ENCODE data around the gene CTDP1. TPM values are rescaled to one million over a fixed set of nuclear protein-coding genes. Genes with fewer than 3 reads are reported as not detected.

Gene CTDP1
- total and polyA plus RNA-seq, 9 of the 15 experiments (the other 6 are each of a cell fraction or from before 2014, with no cell fraction given) = 0.07 to 19.2 (median 4.0) TPM

DNA sequence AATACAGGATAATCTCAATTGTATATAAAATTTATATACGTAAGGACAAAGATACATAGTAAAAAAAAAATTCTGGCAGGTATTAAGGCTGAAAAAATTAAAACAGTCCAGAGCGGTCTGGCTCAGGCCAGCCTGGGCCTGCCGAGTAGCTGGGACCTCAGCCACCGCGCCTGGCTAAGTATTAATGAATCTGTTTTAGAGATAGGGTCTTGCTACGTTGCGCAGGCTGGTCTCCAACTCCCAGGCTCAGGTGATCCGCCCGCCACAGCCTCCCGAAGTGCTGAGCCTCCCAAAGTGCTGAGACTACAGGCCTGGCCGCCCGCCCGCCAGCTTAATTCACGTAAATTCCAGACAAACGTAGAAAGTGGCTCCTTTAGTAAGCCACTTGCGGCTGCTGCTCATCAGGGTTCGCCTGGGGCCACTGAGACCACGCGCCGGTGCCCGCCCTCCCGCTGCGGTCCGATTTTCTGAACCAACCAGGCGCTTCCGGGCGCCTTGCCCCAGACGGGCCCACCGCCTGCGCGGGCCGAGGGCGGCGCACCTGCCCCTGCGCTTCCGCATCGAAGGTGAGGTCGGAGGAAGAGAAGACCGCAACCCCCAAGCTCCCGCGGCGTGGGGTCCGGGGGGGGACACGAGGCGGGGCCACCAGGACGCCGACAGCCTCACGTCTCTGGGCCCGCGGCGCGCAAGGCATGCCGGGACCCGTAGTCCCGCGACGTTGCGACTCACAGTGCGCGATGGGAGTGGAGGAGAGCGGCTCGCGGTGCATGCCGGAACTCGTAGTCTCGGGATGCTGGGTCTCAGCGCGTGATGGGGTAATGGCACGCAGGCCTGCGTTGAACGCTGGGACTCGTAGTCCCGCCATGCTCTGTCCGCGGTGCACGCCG, 695 bp upstream of the CTDP1 start (continued):
- TF ChIP-seq CBX8 (IDR thresholded peaks at IDR 0.05; ENCODE audit: borderline replicate concordance, extremely low read depth, low read depth, low read length, poor library complexity, severe bottlenecking) = no peak
- TF ChIP-seq ZNF316 (IDR thresholded peaks at IDR 0.05) = no peak
- peak; percentile 68; the same call in 1 of the 2 replicates for TF ChIP-seq CTBP1 (IDR thresholded peaks at IDR 0.05; ENCODE audit: borderline replicate concordance)
- TF ChIP-seq ZNF589 (CRISPR knock-in tag; IDR thresholded peaks at IDR 0.05; ENCODE audit: low read depth) = no peak
- TF ChIP-seq, protein P1, sequence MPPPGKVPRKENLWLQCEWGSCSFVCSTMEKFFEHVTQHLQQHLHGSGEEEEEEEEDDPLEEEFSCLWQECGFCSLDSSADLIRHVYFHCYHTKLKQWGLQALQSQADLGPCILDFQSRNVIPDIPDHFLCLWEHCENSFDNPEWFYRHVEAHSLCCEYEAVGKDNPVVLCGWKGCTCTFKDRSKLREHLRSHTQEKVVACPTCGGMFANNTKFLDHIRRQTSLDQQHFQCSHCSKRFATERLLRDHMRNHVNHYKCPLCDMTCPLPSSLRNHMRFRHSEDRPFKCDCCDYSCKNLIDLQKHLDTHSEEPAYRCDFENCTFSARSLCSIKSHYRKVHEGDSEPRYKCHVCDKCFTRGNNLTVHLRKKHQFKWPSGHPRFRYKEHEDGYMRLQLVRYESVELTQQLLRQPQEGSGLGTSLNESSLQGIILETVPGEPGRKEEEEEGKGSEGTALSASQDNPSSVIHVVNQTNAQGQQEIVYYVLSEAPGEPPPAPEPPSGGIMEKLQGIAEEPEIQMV (tag; conservative IDR thresholded peaks at IDR 0.05; ENCODE audit: low read depth) = no peak
- peak; percentile 73 for TF ChIP-seq FUS (optimal IDR thresholded peaks at IDR 0.05; ENCODE audit: low read depth, low read length)
- TF ChIP-seq, protein P2, sequence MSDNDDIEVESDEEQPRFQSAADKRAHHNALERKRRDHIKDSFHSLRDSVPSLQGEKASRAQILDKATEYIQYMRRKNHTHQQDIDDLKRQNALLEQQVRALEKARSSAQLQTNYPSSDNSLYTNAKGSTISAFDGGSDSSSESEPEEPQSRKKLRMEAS (CRISPR knock-in tag; IDR thresholded peaks at IDR 0.05) = peak; percentile 99
- peak; percentile 59; the same call in 1 of the 2 replicates for TF ChIP-seq SAFB (IDR thresholded peaks at IDR 0.05; ENCODE audit: borderline replicate concordance, low read depth, low read length)
- TF ChIP-seq CREM (IDR thresholded peaks at IDR 0.05; ENCODE audit: low read depth) = no peak
- TF ChIP-seq HLTF (IDR thresholded peaks at IDR 0.05) = no peak
- TF ChIP-seq BHLHE40 (IDR thresholded peaks at IDR 0.05; ENCODE audit: low read length) = peak; percentile 61
- TF ChIP-seq, protein P3, sequence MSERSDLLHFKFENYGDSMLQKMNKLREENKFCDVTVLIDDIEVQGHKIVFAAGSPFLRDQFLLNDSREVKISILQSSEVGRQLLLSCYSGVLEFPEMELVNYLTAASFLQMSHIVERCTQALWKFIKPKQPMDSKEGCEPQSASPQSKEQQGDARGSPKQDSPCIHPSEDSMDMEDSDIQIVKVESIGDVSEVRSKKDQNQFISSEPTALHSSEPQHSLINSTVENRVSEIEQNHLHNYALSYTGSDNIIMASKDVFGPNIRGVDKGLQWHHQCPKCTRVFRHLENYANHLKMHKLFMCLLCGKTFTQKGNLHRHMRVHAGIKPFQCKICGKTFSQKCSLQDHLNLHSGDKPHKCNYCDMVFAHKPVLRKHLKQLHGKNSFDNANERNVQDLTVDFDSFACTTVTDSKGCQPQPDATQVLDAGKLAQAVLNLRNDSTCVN (CRISPR knock-in tag; IDR thresholded peaks at IDR 0.05) = no peak
- no peak for TF ChIP-seq ATF1 (CRISPR knock-in tag; IDR thresholded peaks at IDR 0.05)
- TF ChIP-seq ATF1 (tag; IDR thresholded peaks at IDR 0.05) = no peak
- no peak for TF ChIP-seq ARID2 (IDR thresholded peaks at IDR 0.05)
- TF ChIP-seq, protein P4, sequence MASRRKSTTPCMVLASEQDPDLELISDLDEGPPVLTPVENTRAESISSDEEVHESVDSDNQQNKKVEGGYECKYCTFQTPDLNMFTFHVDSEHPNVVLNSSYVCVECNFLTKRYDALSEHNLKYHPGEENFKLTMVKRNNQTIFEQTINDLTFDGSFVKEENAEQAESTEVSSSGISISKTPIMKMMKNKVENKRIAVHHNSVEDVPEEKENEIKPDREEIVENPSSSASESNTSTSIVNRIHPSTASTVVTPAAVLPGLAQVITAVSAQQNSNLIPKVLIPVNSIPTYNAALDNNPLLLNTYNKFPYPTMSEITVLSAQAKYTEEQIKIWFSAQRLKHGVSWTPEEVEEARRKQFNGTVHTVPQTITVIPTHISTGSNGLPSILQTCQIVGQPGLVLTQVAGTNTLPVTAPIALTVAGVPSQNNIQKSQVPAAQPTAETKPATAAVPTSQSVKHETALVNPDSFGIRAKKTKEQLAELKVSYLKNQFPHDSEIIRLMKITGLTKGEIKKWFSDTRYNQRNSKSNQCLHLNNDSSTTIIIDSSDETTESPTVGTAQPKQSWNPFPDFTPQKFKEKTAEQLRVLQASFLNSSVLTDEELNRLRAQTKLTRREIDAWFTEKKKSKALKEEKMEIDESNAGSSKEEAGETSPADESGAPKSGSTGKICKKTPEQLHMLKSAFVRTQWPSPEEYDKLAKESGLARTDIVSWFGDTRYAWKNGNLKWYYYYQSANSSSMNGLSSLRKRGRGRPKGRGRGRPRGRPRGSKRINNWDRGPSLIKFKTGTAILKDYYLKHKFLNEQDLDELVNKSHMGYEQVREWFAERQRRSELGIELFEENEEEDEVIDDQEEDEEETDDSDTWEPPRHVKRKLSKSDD (conservative IDR thresholded peaks at IDR 0.05; ENCODE audit: low read length) = no peak
- TF ChIP-seq, protein P5, sequence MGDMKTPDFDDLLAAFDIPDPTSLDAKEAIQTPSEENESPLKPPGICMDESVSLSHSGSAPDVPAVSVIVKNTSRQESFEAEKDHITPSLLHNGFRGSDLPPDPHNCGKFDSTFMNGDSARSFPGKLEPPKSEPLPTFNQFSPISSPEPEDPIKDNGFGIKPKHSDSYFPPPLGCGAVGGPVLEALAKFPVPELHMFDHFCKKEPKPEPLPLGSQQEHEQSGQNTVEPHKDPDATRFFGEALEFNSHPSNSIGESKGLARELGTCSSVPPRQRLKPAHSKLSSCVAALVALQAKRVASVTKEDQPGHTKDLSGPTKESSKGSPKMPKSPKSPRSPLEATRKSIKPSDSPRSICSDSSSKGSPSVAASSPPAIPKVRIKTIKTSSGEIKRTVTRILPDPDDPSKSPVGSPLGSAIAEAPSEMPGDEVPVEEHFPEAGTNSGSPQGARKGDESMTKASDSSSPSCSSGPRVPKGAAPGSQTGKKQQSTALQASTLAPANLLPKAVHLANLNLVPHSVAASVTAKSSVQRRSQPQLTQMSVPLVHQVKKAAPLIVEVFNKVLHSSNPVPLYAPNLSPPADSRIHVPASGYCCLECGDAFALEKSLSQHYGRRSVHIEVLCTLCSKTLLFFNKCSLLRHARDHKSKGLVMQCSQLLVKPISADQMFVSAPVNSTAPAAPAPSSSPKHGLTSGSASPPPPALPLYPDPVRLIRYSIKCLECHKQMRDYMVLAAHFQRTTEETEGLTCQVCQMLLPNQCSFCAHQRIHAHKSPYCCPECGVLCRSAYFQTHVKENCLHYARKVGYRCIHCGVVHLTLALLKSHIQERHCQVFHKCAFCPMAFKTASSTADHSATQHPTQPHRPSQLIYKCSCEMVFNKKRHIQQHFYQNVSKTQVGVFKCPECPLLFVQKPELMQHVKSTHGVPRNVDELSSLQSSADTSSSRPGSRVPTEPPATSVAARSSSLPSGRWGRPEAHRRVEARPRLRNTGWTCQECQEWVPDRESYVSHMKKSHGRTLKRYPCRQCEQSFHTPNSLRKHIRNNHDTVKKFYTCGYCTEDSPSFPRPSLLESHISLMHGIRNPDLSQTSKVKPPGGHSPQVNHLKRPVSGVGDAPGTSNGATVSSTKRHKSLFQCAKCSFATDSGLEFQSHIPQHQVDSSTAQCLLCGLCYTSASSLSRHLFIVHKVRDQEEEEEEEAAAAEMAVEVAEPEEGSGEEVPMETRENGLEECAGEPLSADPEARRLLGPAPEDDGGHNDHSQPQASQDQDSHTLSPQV (IDR thresholded peaks at IDR 0.05) = peak; percentile 23
- TF ChIP-seq POLR3A (IDR thresholded peaks at IDR 0.05; ENCODE audit: borderline replicate concordance, extremely low read depth, insufficient read depth, insufficient read length) = no peak
